Ovary (tissue), 9 donors: ENCODE measurements around the gene SLC22A12. TPM values are rescaled to one million over a fixed set of nuclear protein-coding genes. Genes with fewer than 3 reads are reported as not detected.

ENCODE experiments used
- DNase-seq, 5 donors: peaks; one replicate each; pipeline ENCODE4 v3.0.0-alpha.2; 2019 to 2020
- H3K27ac ChIP-seq, 2 donors: fragments of 200-600 bp; one replicate each; pipeline versions ENCODE4 v1.5.1 to v1.8.0; 2019 to 2022
- H3K27me3 ChIP-seq: fragments of 200-600 bp; one replicate; pipeline ENCODE4 v1.8.0; 2022
- H3K36me3 ChIP-seq: fragments of 200-600 bp; sonication (generic); one replicate; pipeline ENCODE4 v1.5.1; 2019
- H3K4me1 ChIP-seq: one replicate; pipeline ENCODE4 v1.8.1; 2013; ENCODE audit warnings: mild to moderate bottlenecking, moderate library complexity; ENCODE audit not compliant: insufficient read depth
- H3K4me3 ChIP-seq: fragments of 200-600 bp; sonication (generic); one replicate; pipeline ENCODE4 v1.5.1; 2017
- H3K9me3 ChIP-seq, 2 donors: fragments of 200-600 bp in 1 of 2; sonication (generic) in 1 of 2; one replicate each; pipeline versions ENCODE4 v1.5.1 to v1.8.1; 2013 to 2019; ENCODE audit warnings: mild to moderate bottlenecking in 1 of 2, moderate library complexity in 1 of 2
- EP300 ChIP-seq: sonication (generic); formaldehyde crosslinking; IDR thresholded peaks from one replicate; pipeline ENCODE4 v1.6.1; 2017; ENCODE audit warnings: antibody characterized with exemption
- POLR2A ChIP-seq: fragments of 450-650 bp; IDR thresholded peaks from one replicate; pipeline ENCODE4 v1.6.1; 2017; ENCODE audit warnings: antibody characterized with exemption, mild to moderate bottlenecking, moderate library complexity
- WGBS, 3 donors: extraction: QIAGEN DNeasy Blood & Tissue Kit in 1 of 3; methylation state at CpG; one replicate each; pipeline versions ENCODE4 v1.1.5 to v1.1.7; 2013 to 2017; 5-methylcytosine and 5-hydroxymethylcytosine counted together
- intact Hi-C, 4 donors: fragments of 100-400 bp; cut with DNase I; formaldehyde crosslinking; loops; one replicate each; pipeline versions ENCODE4 v1.11.0 to v1.15.1; 2022 to 2023
- polyA plus RNA-seq, 2 donors: library from polyadenylated mRNA; stranded (reverse); fragments of 200-250 nt in 1 of 2; fragments of 350-450 nt in 1 of 2; fragmentation: Illumina TruSeq in 1 of 2; extraction: RNeasy Lipid Tissue Mini Kit (QIAGEN cat#74804) in 1 of 2; gene quantifications; one replicate each; pipeline ENCODE4 v1.2.3, GENCODE V29; 2013 to 2014
- total RNA-seq, 7 donors: library from RNA; depleted of rRNA in 2 of 7; stranded (reverse); fragments of >200 nt in 2 of 7; fragmentation: NEBNext Ultra II Directional in 3 of 7; extraction: Animal tissue kit (Norgen Biotek cat#: 25700) in 3 of 7; gene quantifications; one replicate each; pipeline versions ENCODE4 v1.1.0 to v1.2.4, GENCODE V29; 2016 to 2023
- TF ChIP-seq, protein P1 (sequence below), 3 donors: fragments of 450-650 bp in 2 of 3; fragments of 200-600 bp in 1 of 3; IDR thresholded peaks; one replicate each; pipeline versions ENCODE4 v1.5.1 to v1.8.0; 2016 to 2022; ENCODE audit warnings: antibody characterized with exemption in 3 of 3, mild to moderate bottlenecking in 1 of 3
- donor health status: DM: no; HTN: no; CAD: no; lungs with moderate emphysema.
- donor health status: DM: no; HTN: no; CAD: no.
- donor health status: Bipolar disorder and iron deficiency.
- donor health status: DM: yes; HTN: yes; CAD: no.
- donor health status: DM: no; HTN: no; CAD: no.
- donor health status: DM: yes; HTN: yes; CAD: no.

Gene SLC22A12
- total and polyA plus RNA-seq, 9 donors: not detected

DNA sequence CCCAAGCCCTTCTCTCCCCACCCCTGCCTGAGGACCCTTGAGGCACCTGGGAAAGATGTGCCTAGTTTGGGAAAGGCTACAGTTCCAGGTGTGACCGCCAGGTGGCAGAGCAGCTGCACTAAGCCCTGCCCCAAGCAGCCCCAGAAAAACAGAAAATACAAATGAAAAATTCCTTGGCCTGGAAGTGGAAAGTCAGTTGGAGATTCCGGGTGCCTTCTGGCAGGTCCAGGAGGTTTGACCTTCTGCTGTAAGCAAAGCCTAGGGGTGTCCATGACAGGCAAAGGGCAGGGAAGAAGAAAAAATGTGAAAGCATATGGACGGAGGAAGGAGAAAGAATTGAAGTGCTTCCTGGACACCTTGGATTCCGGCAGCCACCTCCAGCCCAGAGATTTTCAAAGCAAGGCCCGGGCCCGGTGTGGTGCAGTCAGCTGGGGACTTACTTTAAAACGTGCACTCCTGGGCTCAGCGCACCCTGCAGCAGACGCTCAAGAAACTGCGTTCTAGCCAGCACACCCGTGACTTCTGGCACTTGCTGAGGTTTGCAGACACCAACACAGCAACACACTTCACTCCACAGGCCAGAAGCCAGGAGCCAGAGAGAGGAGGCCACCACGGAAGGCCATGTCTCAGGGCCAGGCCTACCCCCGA lies 37.3 kb upstream of the SLC22A12 start:
- TF ChIP-seq EP300: no peak
- TF ChIP-seq, protein P1, sequence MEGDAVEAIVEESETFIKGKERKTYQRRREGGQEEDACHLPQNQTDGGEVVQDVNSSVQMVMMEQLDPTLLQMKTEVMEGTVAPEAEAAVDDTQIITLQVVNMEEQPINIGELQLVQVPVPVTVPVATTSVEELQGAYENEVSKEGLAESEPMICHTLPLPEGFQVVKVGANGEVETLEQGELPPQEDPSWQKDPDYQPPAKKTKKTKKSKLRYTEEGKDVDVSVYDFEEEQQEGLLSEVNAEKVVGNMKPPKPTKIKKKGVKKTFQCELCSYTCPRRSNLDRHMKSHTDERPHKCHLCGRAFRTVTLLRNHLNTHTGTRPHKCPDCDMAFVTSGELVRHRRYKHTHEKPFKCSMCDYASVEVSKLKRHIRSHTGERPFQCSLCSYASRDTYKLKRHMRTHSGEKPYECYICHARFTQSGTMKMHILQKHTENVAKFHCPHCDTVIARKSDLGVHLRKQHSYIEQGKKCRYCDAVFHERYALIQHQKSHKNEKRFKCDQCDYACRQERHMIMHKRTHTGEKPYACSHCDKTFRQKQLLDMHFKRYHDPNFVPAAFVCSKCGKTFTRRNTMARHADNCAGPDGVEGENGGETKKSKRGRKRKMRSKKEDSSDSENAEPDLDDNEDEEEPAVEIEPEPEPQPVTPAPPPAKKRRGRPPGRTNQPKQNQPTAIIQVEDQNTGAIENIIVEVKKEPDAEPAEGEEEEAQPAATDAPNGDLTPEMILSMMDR (IDR thresholded peaks at IDR 0.05): peak; percentile 95 to 98 (median 97)

GRCh38 chr11:64556044-64556720 lies 34.8 kb upstream of the SLC22A12 start:
- DNase-seq: peak in 1 of 5 donors; percentile 23
- no peak overlapping the region for H3K4me3 ChIP-seq
- no peak for TF ChIP-seq POLR2A
- TF ChIP-seq EP300: no peak
- TF ChIP-seq, protein P1 (IDR thresholded peaks at IDR 0.05): no peak
- intact Hi-C loops: loop anchor here in 1 of 4 donors (2.0 kb wide), 1 partner anchor 93 kb away; no protein-coding TSS in a partner anchor
- peaks cover 20% of the 10 kb centered on the region for H3K4me1 ChIP-seq
- no peaks in the 10 kb centered on the region for H3K27me3 ChIP-seq
- WGBS, 3 donors: 92 to 94% (median 94%) methylated on average over 26 of the region's 26 CpGs
- H3K27ac ChIP-seq: peak overlapping the region in 1 of 2 donors; percentile 75
- no peaks in the 10 kb centered on the region for H3K36me3 ChIP-seq
- H3K9me3 ChIP-seq: no peaks in the 10 kb centered on the region

More for the DNA sequence above, 37.3 kb upstream of the SLC22A12 start:
- Histone ChIP-seq H3K27me3 (no peaks in the 10 kb centered on the region), H3K4me3 (no peak overlapping the region), H3K4me1 (peaks cover 20% of the 10 kb centered on the region), H3K27ac (peak overlapping the region; percentile 42 to 75), H3K9me3 (no peaks in the 10 kb centered on the region), H3K36me3 (no peaks in the 10 kb centered on the region)
- intact Hi-C loops: loop anchor here in 2 of 4 donors (1.0 to 2.0 kb wide), 2 partner anchors 97 to 100 kb away; no protein-coding TSS in a partner anchor
- peak; percentile 67 to 85 (median 80) for DNase-seq
- WGBS, 3 donors: 2 to 14% (median 14%) methylated on average over 13 of the region's 13 CpGs

- Histone ChIP-seq H3K36me3 (no peaks in the 10 kb centered on the region), H3K9me3 (no peaks in the 10 kb centered on the region), H3K27ac (no peak overlapping the region), H3K4me1 (peaks cover 20% of the 10 kb centered on the region), H3K27me3 (no peaks in the 10 kb centered on the region), H3K4me3 (no peak overlapping the region)
- intact Hi-C loops: loop anchor here in 1 of 4 donors (2.0 kb wide), 1 partner anchor 92 kb away; no protein-coding TSS in a partner anchor
- peak in 1 of 5 donors; percentile 11 for DNase-seq
- 95 to 97% (median 96%) methylated on average over 12 of the region's 12 CpGs for WGBS, 3 donors
- no peak for TF ChIP-seq POLR2A
- TF ChIP-seq, protein P1 (IDR thresholded peaks at IDR 0.05): no peak
- no peak for TF ChIP-seq EP300
Measured at GRCh38 chr11:64556721-64557250, 34.2 kb upstream of the SLC22A12 start.

DNA sequence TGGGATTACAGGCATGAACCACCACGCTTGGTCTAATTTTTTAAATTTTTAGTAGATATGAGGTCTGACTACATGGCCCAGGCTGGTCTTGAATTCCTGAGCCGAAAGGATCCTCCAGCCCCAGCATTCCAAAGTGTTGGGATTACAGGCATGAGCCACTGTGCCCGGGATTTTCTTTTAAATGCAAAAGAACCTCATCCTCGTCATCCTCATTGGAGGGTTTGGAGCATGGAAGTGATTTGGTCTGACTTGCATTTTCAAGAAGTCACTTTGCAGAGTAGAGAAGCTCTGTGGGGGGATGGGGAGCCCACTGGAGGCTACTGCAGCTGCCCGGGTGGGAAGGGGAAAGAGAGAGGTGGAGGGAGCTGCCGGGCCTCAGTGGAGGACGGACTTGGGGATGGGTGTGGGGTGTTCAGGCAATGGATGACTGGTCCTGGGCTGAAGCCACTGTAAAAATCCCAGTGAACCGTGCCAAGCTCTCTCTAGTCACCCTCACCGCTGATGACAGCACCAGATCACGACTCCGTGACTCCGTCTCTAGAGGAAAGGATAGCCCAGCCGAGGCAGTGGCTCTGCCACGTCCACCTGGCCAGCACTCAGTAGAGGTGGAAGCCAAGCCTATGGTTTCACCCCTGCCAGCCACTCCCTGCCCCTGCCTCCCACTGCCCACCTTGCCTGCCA lies 32.8 kb upstream of the SLC22A12 start:
- intact Hi-C loops: no loop called here
- no peak for DNase-seq
- Histone ChIP-seq H3K27ac (no peak overlapping the region), H3K27me3 (no peaks in the 10 kb centered on the region), H3K36me3 (no peaks in the 10 kb centered on the region), H3K9me3 (no peaks in the 10 kb centered on the region), H3K4me3 (no peak overlapping the region), H3K4me1 (peaks cover 20% of the 10 kb centered on the region)
- TF ChIP-seq, protein P1 (IDR thresholded peaks at IDR 0.05): no peak
- TF ChIP-seq POLR2A: no peak
- TF ChIP-seq EP300: no peak
- 85 to 88% (median 87%) methylated on average over 14 of the region's 14 CpGs for WGBS, 3 donors
